ENCODE data around the gene TEX14. TPM values are rescaled to one million over a fixed set of nuclear protein-coding genes. Genes with fewer than 3 reads are reported as not detected.
A peak's percentile ranks its signal among the peaks of the same experiment; 100 is the strongest.

Gene TEX14
- 0.03 and 0.13 TPM in 2 replicates for total RNA-seq (2014; rRNA removed; shearing (Covaris generic))

GRCh38 chr17:58691701-58692238 is at the start of gene TEX14:
Gene TEX14 (minus strand): TSS chr17:58692045. CDS start chr17:58652001, 40,044 bp downstream.
- peaks cover 9% of the 10 kb centered on the region for H3K36me3 ChIP-seq
- H3K4me1 ChIP-seq (replicated peaks), result peaks cover 13% of the 10 kb centered on the region
- peak within 1 kb of the TSS; percentile 57 for H3K4me3 ChIP-seq
- DNase-seq (ENCODE audit: low read depth in 1 of 2, low spot score in 2 of 2), result no peak
- H3K27me3 ChIP-seq (replicated peaks), result no peaks in the 10 kb centered on the region
- H3K27ac ChIP-seq, result peak within 1 kb of the TSS; percentile 56
- H3K9me3 ChIP-seq (replicated peaks), result no peaks in the 10 kb centered on the region

DNA sequence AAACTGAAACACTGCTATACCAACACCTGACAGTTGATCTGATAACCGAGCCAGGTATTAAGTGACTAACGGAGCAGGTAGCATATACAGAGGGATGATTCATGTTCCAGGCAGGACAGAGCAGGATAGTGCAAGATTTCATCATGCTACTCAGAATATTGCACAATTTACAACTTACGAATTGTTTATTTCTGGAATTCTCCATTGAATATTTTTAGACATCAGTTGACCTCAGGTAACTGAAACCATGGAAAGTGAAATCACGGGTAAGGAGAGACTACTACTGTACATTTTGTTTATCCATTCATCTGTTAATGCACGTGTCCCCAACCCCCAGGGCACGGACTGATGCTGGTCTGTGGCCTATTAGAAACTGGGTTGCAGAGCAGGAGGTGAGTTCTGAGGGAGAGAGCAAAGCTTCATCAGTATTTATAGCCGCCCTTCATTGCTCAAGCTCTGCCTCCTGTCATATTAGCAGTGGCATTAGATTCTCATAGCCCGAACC is 49.3 kb upstream of the TEX14 start:
- Histone ChIP-seq H3K27me3 (replicated peaks) (no peaks in the 10 kb centered on the region), H3K4me1 (replicated peaks) (no peaks in the 10 kb centered on the region), H3K27ac (no peak overlapping the region), H3K4me3 (no peak overlapping the region), H3K36me3 (no peaks in the 10 kb centered on the region), H3K9me3 (replicated peaks) (no peaks in the 10 kb centered on the region)
- DNase-seq (ENCODE audit: low read depth in 1 of 2, low spot score in 2 of 2), result no peak

DNA sequence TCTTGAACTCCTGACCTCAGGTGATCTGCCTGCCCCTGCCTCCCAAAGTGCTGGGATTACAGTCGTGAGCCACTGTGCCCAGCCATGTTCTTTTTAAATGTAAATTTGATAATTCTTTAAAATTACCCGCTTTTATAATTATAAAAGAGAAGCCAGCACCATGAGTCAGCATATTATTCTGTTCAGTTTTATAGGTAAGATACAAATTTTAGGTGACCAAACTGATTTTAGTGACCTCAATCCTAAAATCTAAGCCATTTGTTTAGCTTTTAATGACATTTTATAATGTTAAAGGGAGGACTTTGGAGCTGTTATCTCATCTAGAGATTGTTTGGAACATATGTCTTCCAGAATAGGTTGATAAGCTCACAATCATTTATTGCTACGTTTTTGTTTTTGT is 43.0 kb upstream of the TEX14 start:
- Histone ChIP-seq H3K27me3 (replicated peaks) (no peaks in the 10 kb centered on the region), H3K4me1 (replicated peaks) (no peaks in the 10 kb centered on the region), H3K36me3 (no peaks in the 10 kb centered on the region), H3K4me3 (no peak overlapping the region), H3K9me3 (replicated peaks) (no peaks in the 10 kb centered on the region), H3K27ac (no peak overlapping the region)
- no peak for DNase-seq (ENCODE audit: low read depth in 1 of 2, low spot score in 2 of 2)

DNA sequence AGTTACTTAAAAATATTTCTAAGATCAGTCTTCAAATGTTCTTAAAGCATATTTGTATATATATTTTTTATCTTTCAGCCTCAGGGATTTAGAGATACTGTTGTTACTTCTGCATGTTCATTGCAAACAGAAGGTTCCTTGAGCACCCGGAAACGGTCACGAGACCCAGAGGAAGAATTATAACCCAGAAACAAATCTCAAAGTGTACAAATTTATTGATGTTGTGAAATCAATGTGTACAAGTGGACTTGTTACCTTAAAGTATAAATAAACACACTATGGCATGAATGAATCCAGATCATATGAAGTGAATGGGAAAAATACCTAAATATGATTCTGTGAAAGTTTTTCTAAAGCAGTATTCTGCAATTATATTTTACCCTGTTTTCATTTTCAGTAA is 42.2 kb upstream of the TEX14 start:
- no peaks in the 10 kb centered on the region for H3K4me1 ChIP-seq (replicated peaks)
- DNase-seq (ENCODE audit: low read depth in 1 of 2, low spot score in 2 of 2), result no peak
- no peaks in the 10 kb centered on the region for H3K9me3 ChIP-seq (replicated peaks)
- H3K27ac ChIP-seq, result no peak overlapping the region
- no peaks in the 10 kb centered on the region for H3K36me3 ChIP-seq
- H3K27me3 ChIP-seq (replicated peaks), result no peaks in the 10 kb centered on the region
- no peak overlapping the region for H3K4me3 ChIP-seq

- Histone ChIP-seq H3K4me3 (no peak overlapping the region), H3K27ac (no peak overlapping the region), H3K36me3 (no peaks in the 10 kb centered on the region), H3K4me1 (replicated peaks) (no peaks in the 10 kb centered on the region), H3K27me3 (replicated peaks) (no peaks in the 10 kb centered on the region), H3K9me3 (replicated peaks) (no peaks in the 10 kb centered on the region)
- DNase-seq (ENCODE audit: low read depth in 1 of 2, low spot score in 2 of 2), result no peak
These were observed 39.1 kb upstream of the TEX14 start for GRCh38 chr17:58730937-58731336.

DNA sequence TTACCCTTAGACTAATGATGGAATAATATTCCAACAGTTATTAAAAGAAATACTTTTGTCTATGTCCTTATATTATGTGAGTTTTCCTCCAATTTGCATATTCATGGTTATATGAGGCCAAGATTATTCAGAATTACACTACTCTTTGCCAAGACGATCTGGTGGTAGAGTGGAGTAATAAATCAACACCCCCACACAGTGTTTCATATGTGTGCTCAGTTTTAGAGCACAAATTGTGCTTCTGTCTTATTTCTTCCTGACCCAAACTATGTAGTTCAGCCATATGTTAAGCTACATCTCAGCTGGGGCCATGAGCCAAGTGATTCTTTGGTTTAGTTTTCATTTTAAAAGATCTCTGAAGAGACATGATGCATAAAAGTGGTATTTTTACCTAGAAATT is 37.0 kb upstream of the TEX14 start:
- no peaks in the 10 kb centered on the region for H3K4me1 ChIP-seq (replicated peaks)
- H3K27ac ChIP-seq, result no peak overlapping the region
- no peaks in the 10 kb centered on the region for H3K36me3 ChIP-seq
- no peak for DNase-seq (ENCODE audit: low read depth in 1 of 2, low spot score in 2 of 2)
- H3K27me3 ChIP-seq (replicated peaks), result no peaks in the 10 kb centered on the region
- H3K4me3 ChIP-seq, result no peak overlapping the region
- H3K9me3 ChIP-seq (replicated peaks), result no peaks in the 10 kb centered on the region

DNA sequence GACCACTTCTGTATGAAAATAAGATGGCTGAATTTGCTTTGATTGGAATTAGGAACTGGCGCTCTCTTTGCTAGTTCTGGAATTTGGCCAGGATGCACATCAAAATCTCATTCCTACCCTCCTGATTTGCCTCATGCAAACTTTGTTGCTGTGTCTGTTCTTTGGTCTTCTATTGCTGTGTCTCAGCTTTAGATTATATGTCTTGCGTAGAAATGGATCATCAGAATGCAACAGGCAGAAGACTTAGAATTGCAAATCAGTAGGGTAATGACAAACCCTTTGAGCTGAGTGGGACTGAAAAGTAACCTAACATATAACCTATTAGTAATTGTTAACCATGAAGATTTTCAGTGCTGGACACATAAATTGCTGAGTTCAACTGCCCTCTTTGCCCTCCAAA is 30.9 kb upstream of the TEX14 start:
- DNase-seq (ENCODE audit: low read depth in 1 of 2, low spot score in 2 of 2), result no peak
- Histone ChIP-seq H3K4me3 (no peak overlapping the region), H3K27ac (no peak overlapping the region), H3K4me1 (replicated peaks) (no peaks in the 10 kb centered on the region), H3K27me3 (replicated peaks) (no peaks in the 10 kb centered on the region), H3K36me3 (peaks cover 10% of the 10 kb centered on the region), H3K9me3 (replicated peaks) (no peaks in the 10 kb centered on the region)

- Histone ChIP-seq H3K36me3 (peaks cover 10% of the 10 kb centered on the region), H3K9me3 (replicated peaks) (no peaks in the 10 kb centered on the region), H3K4me1 (replicated peaks) (no peaks in the 10 kb centered on the region), H3K4me3 (no peak overlapping the region), H3K27me3 (replicated peaks) (no peaks in the 10 kb centered on the region), H3K27ac (no peak overlapping the region)
- no peak for DNase-seq (ENCODE audit: low read depth in 1 of 2, low spot score in 2 of 2)
These were observed 30.4 kb upstream of the TEX14 start for GRCh38 chr17:58722274-58722673.

- Histone ChIP-seq H3K27ac (no peak overlapping the region), H3K4me3 (no peak overlapping the region), H3K4me1 (replicated peaks) (peaks cover 6% of the 10 kb centered on the region), H3K9me3 (replicated peaks) (no peaks in the 10 kb centered on the region), H3K27me3 (replicated peaks) (no peaks in the 10 kb centered on the region), H3K36me3 (peaks cover 23% of the 10 kb centered on the region)
- peak; percentile 53 to 57 for DNase-seq (ENCODE audit: low read depth in 1 of 2, low spot score in 2 of 2)
These were observed 19.2 kb upstream of the TEX14 start for GRCh38 chr17:58710948-58711552.

- H3K4me1 ChIP-seq (replicated peaks), result peaks cover 15% of the 10 kb centered on the region
- no peak overlapping the region for H3K4me3 ChIP-seq
- DNase-seq (ENCODE audit: low read depth in 1 of 2, low spot score in 2 of 2), result no peak
- no peak overlapping the region for H3K27ac ChIP-seq
- H3K36me3 ChIP-seq, result peaks cover 25% of the 10 kb centered on the region
- H3K9me3 ChIP-seq (replicated peaks), result no peaks in the 10 kb centered on the region
- no peaks in the 10 kb centered on the region for H3K27me3 ChIP-seq (replicated peaks)
These were observed 14.7 kb upstream of the TEX14 start for GRCh38 chr17:58706351-58707140.

DNA sequence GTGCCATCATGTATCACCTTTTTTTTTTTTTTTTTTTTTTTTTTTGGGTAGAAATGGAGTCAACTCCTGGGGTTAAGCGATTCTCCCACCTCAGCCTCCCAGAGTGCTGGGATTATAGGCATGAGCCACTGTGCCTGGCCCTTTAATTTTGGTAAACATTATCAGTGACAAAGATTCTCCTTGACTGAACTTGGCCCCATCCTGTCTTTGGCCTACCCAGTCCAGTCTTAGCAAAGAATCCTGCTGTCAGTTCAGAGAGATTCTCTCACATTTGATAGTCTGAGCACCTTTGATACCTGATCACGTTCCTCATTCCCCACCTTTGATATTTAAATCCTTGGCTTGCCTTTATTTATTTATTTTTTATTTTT is 12.1 kb upstream of the TEX14 start:
- H3K27ac ChIP-seq, result no peak overlapping the region

DNA sequence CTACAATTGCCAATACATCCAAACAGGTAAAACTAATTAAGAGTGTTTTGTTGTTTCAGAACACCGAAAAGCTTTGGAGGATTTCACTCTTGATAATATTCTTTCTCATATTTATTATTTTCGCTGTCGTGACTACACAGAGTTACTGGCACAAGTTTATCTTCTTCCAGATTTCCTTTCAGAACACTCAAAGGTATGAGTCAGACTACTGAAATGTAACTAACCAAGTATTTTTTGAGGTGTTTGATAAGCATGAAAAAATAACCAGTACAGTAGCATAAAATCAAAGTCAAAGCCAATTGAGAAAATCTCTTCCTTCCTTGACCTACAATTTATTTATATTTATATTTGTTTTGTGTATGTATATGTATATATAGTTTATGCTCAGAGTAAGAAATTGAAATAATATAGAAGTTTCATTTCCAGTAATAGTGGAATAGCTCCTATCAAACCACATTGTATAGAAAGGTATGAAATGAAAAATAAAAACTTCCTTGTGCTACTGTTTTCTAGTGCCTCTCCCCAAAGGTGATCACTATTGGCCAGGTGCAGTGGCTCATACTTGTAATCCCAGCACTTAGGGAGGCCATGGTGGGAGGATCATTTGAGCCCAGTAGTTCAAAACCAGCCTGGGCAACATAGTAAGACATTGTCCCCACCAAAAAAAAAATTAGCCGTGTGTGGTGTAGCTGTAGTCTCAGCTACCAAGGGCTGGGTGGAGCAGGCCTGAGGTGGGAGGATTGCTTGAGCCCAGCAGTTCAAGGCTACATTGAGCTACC is 11.5 kb upstream of the TEX14 start:
- Histone ChIP-seq H3K9me3 (replicated peaks) (no peaks in the 10 kb centered on the region), H3K4me1 (replicated peaks) (peaks cover 15% of the 10 kb centered on the region), H3K36me3 (peaks cover 30% of the 10 kb centered on the region; the same call in 1 of the 2 replicates), H3K4me3 (no peak overlapping the region), H3K27ac (no peak overlapping the region), H3K27me3 (replicated peaks) (no peaks in the 10 kb centered on the region)
- DNase-seq (ENCODE audit: low read depth in 1 of 2, low spot score in 2 of 2), result no peak

More for the DNA sequence above, 12.1 kb upstream of the TEX14 start:
- no peaks in the 10 kb centered on the region for H3K9me3 ChIP-seq (replicated peaks)
- H3K4me3 ChIP-seq, result no peak overlapping the region
- H3K4me1 ChIP-seq (replicated peaks), result peaks cover 15% of the 10 kb centered on the region
- H3K36me3 ChIP-seq, result peaks cover 30% of the 10 kb centered on the region; the same call in 1 of the 2 replicates
- no peaks in the 10 kb centered on the region for H3K27me3 ChIP-seq (replicated peaks)
- DNase-seq (ENCODE audit: low read depth in 1 of 2, low spot score in 2 of 2), result no peak

GRCh38 chr17:58702708-58703107 is 10.9 kb upstream of the TEX14 start:
- Histone ChIP-seq H3K4me1 (replicated peaks) (peaks cover 9% of the 10 kb centered on the region), H3K27ac (no peak overlapping the region), H3K36me3 (peaks cover 30% of the 10 kb centered on the region; the same call in 1 of the 2 replicates), H3K9me3 (replicated peaks) (no peaks in the 10 kb centered on the region), H3K4me3 (no peak overlapping the region), H3K27me3 (replicated peaks) (no peaks in the 10 kb centered on the region)
- no peak for DNase-seq (ENCODE audit: low read depth in 1 of 2, low spot score in 2 of 2)
